BLaER1 treated with 17β-estradiol and CSF1 and Interleukin-3, amounts not matched to agents 10 nM and 100 nM (cell line): Measurements from ENCODE around the gene PDZD4.
A peak's percentile ranks its signal among the peaks of the same experiment; 100 is the strongest.

ENCODE experiments used
- H3K27ac ChIP-seq, 11 experiments: shearing (Covaris generic); formaldehyde crosslinking; 2 replicates each; pipeline ENCODE4 v1.8.1; 2022
- H3K27me3 ChIP-seq, 11 experiments: shearing (Covaris generic); formaldehyde crosslinking; 2 replicates each; pipeline ENCODE4 v1.8.1; 2022
- H3K36me3 ChIP-seq, 11 experiments: shearing (Covaris generic); formaldehyde crosslinking; 2 replicates each; pipeline ENCODE4 v1.8.1; 2022
- H3K4me1 ChIP-seq, 10 experiments: shearing (Covaris generic); formaldehyde crosslinking; 2 replicates each; pipeline ENCODE4 v1.8.1; 2022
- H3K4me2 ChIP-seq, 11 experiments: shearing (Covaris generic); formaldehyde crosslinking; 2 replicates each; pipeline ENCODE4 v1.8.1; 2022
- H3K4me3 ChIP-seq, 10 experiments: shearing (Covaris generic); formaldehyde crosslinking; 2 replicates each; pipeline ENCODE4 v1.8.1; 2022
- H3K9ac ChIP-seq, 11 experiments: shearing (Covaris generic); formaldehyde crosslinking; 2 replicates each; pipeline ENCODE4 v1.8.1; 2022
- H3K9me3 ChIP-seq, 11 experiments: shearing (Covaris generic); formaldehyde crosslinking; replicated peaks in 1 of 11; 2 replicates each; pipeline ENCODE4 v1.8.1; 2022
- H4K20me1 ChIP-seq, 11 experiments: shearing (Covaris generic); formaldehyde crosslinking; 2 replicates each; pipeline ENCODE4 v1.8.1; 2022
- Cebpa-rat ChIP-seq, 11 experiments: shearing (Covaris generic); IDR thresholded peaks; 2 replicates each; pipeline ENCODE4 v1.8.1; 2022

Gene PDZD4

GRCh38 chrX:153870288-153870690 is 39.9 kb upstream of the PDZD4 start:
- Histone ChIP-seq H3K4me1 (peaks cover 0 to 10% (median 0%) of the 10 kb centered on the region in 10 experiments; a peak in 4 of 20 replicates), H3K9ac (no peak overlapping the region), H3K4me3 (no peak overlapping the region), H3K27ac (no peak overlapping the region), H3K36me3 (peaks cover 0 to 49% (median 0%) of the 10 kb centered on the region in 11 experiments; a peak in 4 of 22 replicates), H3K27me3 (peaks cover 35 to 94% (median 82%) of the 10 kb centered on the region in 11 experiments), H4K20me1 (peaks cover 11 to 62% (median 34%) of the 10 kb centered on the region in 11 experiments; a peak in 17 of 22 replicates), H3K9me3 (peaks cover 0 to 12% (median 0%) of the 10 kb centered on the region in 11 experiments; a peak in 4 of 22 replicates), H3K4me2 (peak overlapping the region in 3 of 11 experiments; percentile 1 to 32 (median 30); a peak in 3 of 22 replicates)
- no peak for TF ChIP-seq Cebpa-rat (IDR thresholded peaks at IDR 0.05)

GRCh38 chrX:153869473-153870287 is 39.3 kb upstream of the PDZD4 start:
- H3K4me3 ChIP-seq: no peak overlapping the region
- H3K27ac ChIP-seq: no peak overlapping the region
- H4K20me1 ChIP-seq: peaks cover 10 to 60% (median 28%) of the 10 kb centered on the region in 11 experiments; a peak in 17 of 22 replicates
- TF ChIP-seq Cebpa-rat (IDR thresholded peaks at IDR 0.05): no peak
- peaks cover 0 to 12% (median 0%) of the 10 kb centered on the region in 11 experiments; a peak in 4 of 22 replicates for H3K9me3 ChIP-seq
- H3K4me2 ChIP-seq: peak overlapping the region in 3 of 11 experiments; percentile 1 to 32 (median 30); a peak in 3 of 22 replicates
- peaks cover 31 to 96% (median 84%) of the 10 kb centered on the region in 11 experiments for H3K27me3 ChIP-seq
- peaks cover 0 to 49% (median 0%) of the 10 kb centered on the region in 11 experiments; a peak in 4 of 22 replicates for H3K36me3 ChIP-seq
- H3K9ac ChIP-seq: no peak overlapping the region
- H3K4me1 ChIP-seq: peaks cover 0 to 15% (median 4%) of the 10 kb centered on the region in 10 experiments; a peak in 12 of 20 replicates

GRCh38 chrX:153868576-153869472 is 38.5 kb upstream of the PDZD4 start:
- Histone ChIP-seq H3K4me2 (no peak overlapping the region), H4K20me1 (peaks cover 3 to 60% (median 24%) of the 10 kb centered on the region in 11 experiments; a peak in 16 of 22 replicates), H3K36me3 (peaks cover 0 to 49% (median 0%) of the 10 kb centered on the region in 11 experiments; a peak in 4 of 22 replicates), H3K4me3 (no peak overlapping the region), H3K9ac (no peak overlapping the region), H3K9me3 (peaks cover 0 to 12% (median 0%) of the 10 kb centered on the region in 11 experiments; a peak in 4 of 22 replicates), H3K27ac (no peak overlapping the region), H3K27me3 (peaks cover 30 to 96% (median 84%) of the 10 kb centered on the region in 11 experiments), H3K4me1 (peaks cover 0 to 24% (median 13%) of the 10 kb centered on the region in 10 experiments; a peak in 14 of 20 replicates)
- no peak for TF ChIP-seq Cebpa-rat (IDR thresholded peaks at IDR 0.05)

- peaks cover 0 to 35% (median 24%) of the 10 kb centered on the region in 10 experiments; a peak in 14 of 20 replicates for H3K4me1 ChIP-seq
- no peak for TF ChIP-seq Cebpa-rat (IDR thresholded peaks at IDR 0.05)
- H3K27ac ChIP-seq: no peak overlapping the region
- H3K9me3 ChIP-seq: peaks cover 0 to 12% (median 0%) of the 10 kb centered on the region in 11 experiments; a peak in 4 of 22 replicates
- H3K36me3 ChIP-seq: peaks cover 0 to 49% (median 0%) of the 10 kb centered on the region in 11 experiments; a peak in 4 of 22 replicates
- H3K4me3 ChIP-seq: no peak overlapping the region
- no peak overlapping the region for H3K9ac ChIP-seq
- peaks cover 30 to 96% (median 84%) of the 10 kb centered on the region in 11 experiments for H3K27me3 ChIP-seq
- H4K20me1 ChIP-seq: peaks cover 0 to 60% (median 21%) of the 10 kb centered on the region in 11 experiments; a peak in 17 of 22 replicates
- no peak overlapping the region for H3K4me2 ChIP-seq
Observed at GRCh38 chrX:153867671-153868070, 37.3 kb upstream of the PDZD4 start.

GRCh38 chrX:153867139-153867538 is 36.8 kb upstream of the PDZD4 start:
- TF ChIP-seq Cebpa-rat (IDR thresholded peaks at IDR 0.05): no peak
- no peak overlapping the region for H3K27ac ChIP-seq
- no peak overlapping the region for H3K4me3 ChIP-seq
- H3K9me3 ChIP-seq: peaks cover 0 to 12% (median 0%) of the 10 kb centered on the region in 11 experiments; a peak in 4 of 22 replicates
- peaks cover 0 to 45% (median 0%) of the 10 kb centered on the region in 11 experiments; a peak in 4 of 22 replicates for H3K36me3 ChIP-seq
- H3K4me2 ChIP-seq: no peak overlapping the region
- no peak overlapping the region for H3K9ac ChIP-seq
- H3K27me3 ChIP-seq: peaks cover 30 to 96% (median 84%) of the 10 kb centered on the region in 11 experiments
- peaks cover 0 to 60% (median 16%) of the 10 kb centered on the region in 11 experiments; a peak in 15 of 22 replicates for H4K20me1 ChIP-seq
- peaks cover 0 to 36% (median 25%) of the 10 kb centered on the region in 10 experiments; a peak in 14 of 20 replicates for H3K4me1 ChIP-seq

- no peak for TF ChIP-seq Cebpa-rat (IDR thresholded peaks at IDR 0.05)
- Histone ChIP-seq H3K36me3 (peaks cover 0 to 43% (median 0%) of the 10 kb centered on the region in 11 experiments; a peak in 4 of 22 replicates), H3K4me3 (no peak overlapping the region), H3K4me1 (peaks cover 0 to 36% (median 25%) of the 10 kb centered on the region in 10 experiments; a peak in 14 of 20 replicates), H4K20me1 (peaks cover 0 to 60% (median 13%) of the 10 kb centered on the region in 11 experiments; a peak in 14 of 22 replicates), H3K9me3 (peaks cover 0 to 12% (median 0%) of the 10 kb centered on the region in 11 experiments; a peak in 4 of 22 replicates), H3K27me3 (peaks cover 31 to 97% (median 87%) of the 10 kb centered on the region in 11 experiments), H3K4me2 (no peak overlapping the region), H3K9ac (no peak overlapping the region), H3K27ac (no peak overlapping the region)
Observed at GRCh38 chrX:153866302-153867019, 36.1 kb upstream of the PDZD4 start.

- no peak for TF ChIP-seq Cebpa-rat (IDR thresholded peaks at IDR 0.05)
- no peak overlapping the region for H3K27ac ChIP-seq
- peaks cover 0 to 59% (median 14%) of the 10 kb centered on the region in 11 experiments; a peak in 14 of 22 replicates for H4K20me1 ChIP-seq
- peaks cover 39 to 100% (median 94%) of the 10 kb centered on the region in 11 experiments for H3K27me3 ChIP-seq
- H3K9me3 ChIP-seq: peaks cover 0 to 12% (median 0%) of the 10 kb centered on the region in 11 experiments; a peak in 4 of 22 replicates
- peaks cover 0 to 41% (median 0%) of the 10 kb centered on the region in 11 experiments; a peak in 4 of 22 replicates for H3K36me3 ChIP-seq
- H3K4me2 ChIP-seq: no peak overlapping the region
- H3K9ac ChIP-seq: no peak overlapping the region
- peaks cover 0 to 42% (median 30%) of the 10 kb centered on the region in 10 experiments; a peak in 14 of 20 replicates for H3K4me1 ChIP-seq
- no peak overlapping the region for H3K4me3 ChIP-seq
Observed at GRCh38 chrX:153865685-153866084, 35.3 kb upstream of the PDZD4 start.
